GM12873 (cell line): ENCODE results near the gene HEXIM2.

ENCODE experiments used
- CTCF ChIP-seq: IDR thresholded peaks from 2 replicates; pipeline ENCODE4 v1.5.1; 2012; ENCODE audit warnings: low read depth, mild to moderate bottlenecking, moderate library complexity, low read length, control low read depth; ENCODE audit not compliant: insufficient read depth; ENCODE audit errors: missing control alignments

Gene HEXIM2

GRCh38 chr17:45129426-45129939 lies 32.2 kb upstream of the HEXIM2 start:
- no peak for TF ChIP-seq CTCF

- no peak for TF ChIP-seq CTCF
Measured at GRCh38 chr17:45129940-45130680, 31.6 kb upstream of the HEXIM2 start.

- TF ChIP-seq CTCF = no peak
Measured at GRCh38 chr17:45130681-45131615, 30.7 kb upstream of the HEXIM2 start.

GRCh38 chr17:45131616-45132319 lies 29.9 kb upstream of the HEXIM2 start:
- TF ChIP-seq CTCF = peak; percentile 69

GRCh38 chr17:45132320-45132571 lies 29.4 kb upstream of the HEXIM2 start, which contains the start of gene PLCD3:
PLCD3 (minus strand) TSS chr17:45132515; CDS start chr17:45132410, 105 bp downstream.
- no peak for TF ChIP-seq CTCF

- peak; percentile 92 for TF ChIP-seq CTCF
Measured at GRCh38 chr17:45132572-45133463, 28.9 kb upstream of the HEXIM2 start.
